Small intestine (tissue), 7 donors: ENCODE results near the gene DOCK2. TPM values are rescaled to one million over a fixed set of nuclear protein-coding genes. Genes with fewer than 3 reads are reported as not detected.

Source experiments
- DNase-seq, 2 donors: peaks; one replicate each; pipeline versions ENCODE4 v3.0.0 to v3.0.0-alpha.2; 2013
- FAIRE-seq: peaks from 2 replicates; lab custom pipeline; 2012; peaks lifted over from hg19 to GRCh38; lab: Jason Lieb, UNC
- H3K27ac ChIP-seq, 3 donors: one replicate each; pipeline ENCODE4 v1.5.1; 2013; ENCODE audit warnings: low read length in 2 of 3, mild to moderate bottlenecking in 2 of 3, control low read depth in 1 of 3, inconsistent platforms in 1 of 3, low read depth in 1 of 3, moderate library complexity in 1 of 3
- H3K27me3 ChIP-seq, 3 donors: one replicate each; pipeline ENCODE4 v1.6.1; 2013; ENCODE audit warnings: low read length in 3 of 3, inconsistent platforms in 1 of 3; ENCODE audit not compliant: control insufficient read depth in 3 of 3, insufficient read depth in 3 of 3
- H3K36me3 ChIP-seq, 3 donors: one replicate each; pipeline ENCODE4 v1.6.1; 2013; ENCODE audit warnings: low read length in 3 of 3, inconsistent platforms in 1 of 3, low read depth in 1 of 3, mild to moderate bottlenecking in 1 of 3, moderate library complexity in 1 of 3; ENCODE audit not compliant: control insufficient read depth in 3 of 3, insufficient read depth in 2 of 3
- H3K4me1 ChIP-seq, 3 donors: one replicate each; pipeline ENCODE4 v1.6.1; 2013; ENCODE audit warnings: low read length in 2 of 3, inconsistent platforms in 1 of 3, low read depth in 1 of 3, mild to moderate bottlenecking in 1 of 3, moderate library complexity in 1 of 3; ENCODE audit not compliant: control insufficient read depth in 3 of 3, insufficient read depth in 2 of 3
- H3K4me3 ChIP-seq, 3 donors: one replicate each; pipeline ENCODE4 v1.5.1; 2013; ENCODE audit warnings: low read length in 3 of 3, control low read depth in 1 of 3, inconsistent platforms in 1 of 3, low read depth in 1 of 3, mild to moderate bottlenecking in 1 of 3, moderate library complexity in 1 of 3
- H3K9me3 ChIP-seq, 2 donors: one replicate each; pipeline ENCODE4 v1.6.1; 2013; ENCODE audit warnings: low read depth in 1 of 2, low read length in 1 of 2; ENCODE audit not compliant: control insufficient read depth in 2 of 2, insufficient read depth in 1 of 2
- WGBS, 3 donors: extraction: QIAGEN DNeasy Blood & Tissue Kit; methylation state at CpG; one replicate each; pipeline ENCODE4 v1.1.7; 2013; 5-methylcytosine and 5-hydroxymethylcytosine counted together
- polyA plus RNA-seq, 4 donors: library from polyadenylated mRNA; stranded (reverse) in 3 of 4; unstranded in 1 of 4; fragments of 200-250 nt in 3 of 4; fragments of 120-200 nt in 1 of 4; gene quantifications; one replicate each; pipeline versions ENCODE4 v1.2.1 to v1.2.3, GENCODE V29; 2013
- donor health status: healthy with polysubstance abuse.
- donor health status: control.
- donor health status: control.
- donor health status: Bipolar disorder and iron deficiency.
- donor health status: healthy.

Gene DOCK2
- polyA plus RNA-seq, 4 donors, result 1.3 to 5.9 (median 3.0) TPM

DNA sequence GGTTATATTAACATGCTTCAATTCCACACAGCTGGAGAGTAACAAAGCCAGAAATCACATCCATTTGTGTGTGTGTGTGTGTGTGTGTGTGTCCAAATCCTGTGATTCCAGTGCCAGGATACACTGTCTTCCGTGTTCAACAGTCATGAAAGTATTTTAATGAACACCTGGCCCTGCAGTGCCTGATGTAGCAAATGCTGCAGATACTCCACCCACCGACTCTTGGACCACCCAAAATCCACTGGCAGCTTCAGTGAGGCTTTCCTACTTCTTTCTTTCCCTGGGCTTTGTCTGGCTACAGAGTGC lies 356.4 kb downstream of the DOCK2 start:
- WGBS, 3 donors, result 56 to 60% (median 58%) methylated on average over 2 of the region's 2 CpGs
- Histone ChIP-seq H3K36me3 (no peaks in the 10 kb centered on the region), H3K4me1 (no peaks in the 10 kb centered on the region), H3K4me3 (no peak overlapping the region), H3K27me3 (no peaks in the 10 kb centered on the region), H3K27ac (no peak overlapping the region), H3K9me3 (no peaks in the 10 kb centered on the region)
- FAIRE-seq, result no peak
- no peak for DNase-seq

GRCh38 chr5:169997798-169998197 lies 360.7 kb downstream of the DOCK2 start:
- FAIRE-seq (no peak), DNase-seq (no peak)
- WGBS, 3 donors, result 84 to 85% (median 84%) methylated on average over 3 of the region's 3 CpGs
- Histone ChIP-seq H3K4me1 (no peaks in the 10 kb centered on the region), H3K27me3 (no peaks in the 10 kb centered on the region), H3K36me3 (no peaks in the 10 kb centered on the region), H3K27ac (no peak overlapping the region), H3K4me3 (no peak overlapping the region), H3K9me3 (no peaks in the 10 kb centered on the region)

- H3K9me3 ChIP-seq, result no peaks in the 10 kb centered on the region
- H3K27ac ChIP-seq, result no peak overlapping the region
- H3K36me3 ChIP-seq, result no peaks in the 10 kb centered on the region
- H3K4me3 ChIP-seq, result no peak overlapping the region
- WGBS, 3 donors, result 58 to 88% (median 64%) methylated on average over 3 of the region's 3 CpGs
- no peaks in the 10 kb centered on the region for H3K27me3 ChIP-seq
- no peaks in the 10 kb centered on the region for H3K4me1 ChIP-seq
- DNase-seq (no peak), FAIRE-seq (no peak)
These were observed 362.5 kb downstream of the DOCK2 start for GRCh38 chr5:169999621-170000020.

DNA sequence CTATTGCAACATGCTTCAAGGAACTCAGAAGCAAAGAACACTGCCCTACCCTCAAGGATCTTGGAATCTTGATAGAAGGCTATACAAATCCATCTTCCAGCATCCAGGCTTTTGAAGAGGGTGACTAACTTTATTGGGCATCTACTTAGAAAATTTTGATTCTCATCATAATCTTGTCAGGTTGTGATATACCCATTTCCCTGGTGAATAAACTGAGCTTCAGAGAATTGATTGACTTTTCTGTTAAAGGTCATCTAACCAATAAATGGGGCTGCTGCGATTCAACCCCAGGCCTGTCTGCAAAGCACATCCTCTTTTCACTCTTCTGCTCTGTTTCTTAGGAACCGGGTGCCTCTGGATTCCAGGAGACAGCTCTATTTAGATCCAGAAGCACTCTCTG lies 363.1 kb downstream of the DOCK2 start:
- Histone ChIP-seq H3K36me3 (no peaks in the 10 kb centered on the region), H3K4me1 (no peaks in the 10 kb centered on the region), H3K9me3 (no peaks in the 10 kb centered on the region), H3K27me3 (no peaks in the 10 kb centered on the region), H3K27ac (no peak overlapping the region), H3K4me3 (no peak overlapping the region)
- DNase-seq (no peak), FAIRE-seq (no peak)
- WGBS, 3 donors, result 85 to 96% (median 89%) methylated on average over 2 of the region's 2 CpGs

- WGBS, 3 donors, result 53 to 68% (median 66%) methylated on average over 6 of the region's 6 CpGs
- FAIRE-seq, result no peak
- H3K27me3 ChIP-seq, result no peaks in the 10 kb centered on the region
- no peak overlapping the region for H3K4me3 ChIP-seq
- no peaks in the 10 kb centered on the region for H3K4me1 ChIP-seq
- no peak overlapping the region for H3K27ac ChIP-seq
- H3K36me3 ChIP-seq, result no peaks in the 10 kb centered on the region
- no peak for DNase-seq
- H3K9me3 ChIP-seq, result no peaks in the 10 kb centered on the region
These were observed 368.9 kb downstream of the DOCK2 start for GRCh38 chr5:170006021-170006420.

DNA sequence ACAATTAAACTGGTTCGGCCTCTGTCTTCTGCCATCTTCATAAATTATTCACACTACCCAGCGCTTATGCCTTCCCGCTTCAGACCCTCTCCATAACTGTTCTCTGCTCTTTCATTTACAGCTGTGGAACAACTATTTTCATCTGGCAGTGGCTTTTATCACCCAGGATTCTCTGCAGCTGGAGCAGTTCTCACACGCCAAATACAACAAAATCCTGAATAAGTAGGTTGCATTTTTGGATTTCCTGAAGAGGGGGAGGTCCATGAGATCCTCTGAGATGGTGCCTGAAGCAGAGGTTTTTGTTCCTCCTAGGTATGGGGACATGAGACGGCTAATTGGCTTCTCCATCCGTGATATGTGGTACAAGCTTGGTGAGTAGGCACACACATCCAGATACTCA lies 371.3 kb downstream of the DOCK2 start:
- FAIRE-seq, result no peak
- no peak for DNase-seq
- H3K4me3 ChIP-seq, result no peak overlapping the region
- no peaks in the 10 kb centered on the region for H3K27me3 ChIP-seq
- WGBS, 3 donors, result 79 to 87% (median 85%) methylated on average over 6 of the region's 6 CpGs
- no peaks in the 10 kb centered on the region for H3K9me3 ChIP-seq
- H3K27ac ChIP-seq, result no peak overlapping the region
- H3K4me1 ChIP-seq, result no peaks in the 10 kb centered on the region
- no peaks in the 10 kb centered on the region for H3K36me3 ChIP-seq

DNA sequence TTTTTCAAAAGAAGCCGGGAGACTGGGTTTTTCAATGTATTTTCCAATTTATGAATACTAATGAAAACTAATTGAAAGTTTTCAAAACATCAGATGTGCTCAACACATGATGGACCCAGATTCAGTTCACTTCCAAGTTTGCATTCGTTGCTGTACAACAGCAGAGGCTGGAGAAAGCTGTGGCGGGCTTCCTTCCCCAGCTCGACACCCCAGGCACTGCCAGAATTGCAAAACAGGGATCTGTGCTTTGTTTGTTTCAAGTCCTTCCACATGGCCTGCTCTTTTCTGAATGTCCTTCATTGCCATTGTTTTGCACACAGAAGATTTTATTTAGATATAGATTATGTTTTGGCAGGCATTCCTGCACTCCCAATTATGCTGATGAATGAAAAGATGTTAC lies 373.5 kb downstream of the DOCK2 start:
- Histone ChIP-seq H3K4me1 (no peaks in the 10 kb centered on the region), H3K4me3 (no peak overlapping the region), H3K36me3 (no peaks in the 10 kb centered on the region), H3K27ac (no peak overlapping the region), H3K9me3 (no peaks in the 10 kb centered on the region), H3K27me3 (no peaks in the 10 kb centered on the region)
- no peak for DNase-seq
- 67 to 78% (median 78%) methylated on average over 4 of the region's 4 CpGs for WGBS, 3 donors
- FAIRE-seq, result no peak

GRCh38 chr5:170011751-170012150 lies 374.7 kb downstream of the DOCK2 start:
- H3K4me3 ChIP-seq, result no peak overlapping the region
- DNase-seq (no peak), FAIRE-seq (no peak)
- H3K9me3 ChIP-seq, result no peaks in the 10 kb centered on the region
- 47 to 87% (median 73%) methylated on average over 2 of the region's 2 CpGs for WGBS, 3 donors
- H3K27ac ChIP-seq, result no peak overlapping the region
- H3K36me3 ChIP-seq, result no peaks in the 10 kb centered on the region
- H3K4me1 ChIP-seq, result no peaks in the 10 kb centered on the region
- no peaks in the 10 kb centered on the region for H3K27me3 ChIP-seq

DNA sequence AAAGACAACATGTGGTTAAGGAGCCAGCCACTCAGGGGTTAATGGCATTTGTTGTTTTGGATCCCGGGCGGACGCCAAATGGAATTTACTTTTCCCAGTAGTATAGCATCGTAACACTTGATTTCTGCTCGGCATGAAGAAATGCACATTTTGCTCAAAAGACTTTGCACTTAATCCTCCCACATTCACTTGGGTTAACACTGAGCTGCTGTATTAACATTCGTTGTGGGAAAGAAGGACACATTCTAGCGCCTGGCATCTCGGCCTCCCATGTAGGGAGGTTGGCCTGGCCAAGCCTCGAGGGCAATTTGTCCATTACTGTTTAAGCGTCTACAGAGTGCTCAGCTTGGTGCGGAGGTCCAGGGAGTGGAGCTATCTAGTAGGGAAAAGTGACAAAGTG lies 375.5 kb downstream of the DOCK2 start:
- Histone ChIP-seq H3K4me1 (no peaks in the 10 kb centered on the region), H3K36me3 (no peaks in the 10 kb centered on the region), H3K27ac (no peak overlapping the region), H3K27me3 (no peaks in the 10 kb centered on the region), H3K4me3 (no peak overlapping the region), H3K9me3 (no peaks in the 10 kb centered on the region)
- no peak for FAIRE-seq
- 69 to 71% (median 70%) methylated on average over 11 of the region's 11 CpGs for WGBS, 3 donors
- no peak for DNase-seq
